Effector memory CD4-positive, alpha-beta T cell (primary cell): ENCODE data around the gene TLCD1.
A peak's percentile ranks its signal among the peaks of the same experiment; 100 is the strongest.

Experiments used
- DNase-seq, 3 donors: peaks; one replicate each; pipeline ENCODE4 v3.0.0-alpha.2; 2020
- H3K27ac ChIP-seq: 2 replicates; pipeline ENCODE4 v1.7.0; 2013; ENCODE audit warnings: mild to moderate bottlenecking, low read length, moderate library complexity; ENCODE audit not compliant: insufficient read depth, poor library complexity, severe bottlenecking
- H3K27me3 ChIP-seq: replicated peaks from 2 replicates; pipeline ENCODE4 v1.7.0; 2013; ENCODE audit warnings: mild to moderate bottlenecking, low read length; ENCODE audit not compliant: insufficient read depth, control insufficient read depth, poor library complexity, severe bottlenecking
- H3K36me3 ChIP-seq: 2 replicates; pipeline ENCODE4 v1.7.0; 2013; ENCODE audit warnings: mild to moderate bottlenecking, low read length, moderate library complexity; ENCODE audit not compliant: control insufficient read depth, insufficient read depth
- H3K4me1 ChIP-seq: 2 replicates; pipeline ENCODE4 v1.7.0; 2013; ENCODE audit warnings: low read length, mild to moderate bottlenecking; ENCODE audit not compliant: control insufficient read depth, insufficient read depth, poor library complexity, severe bottlenecking
- H3K4me3 ChIP-seq: 2 replicates; pipeline ENCODE4 v1.7.0; 2013; ENCODE audit warnings: low read length, low read depth, mild to moderate bottlenecking; ENCODE audit not compliant: insufficient read depth, poor library complexity, severe bottlenecking
- H3K9me3 ChIP-seq: 2 replicates; pipeline ENCODE4 v1.7.0; 2013; ENCODE audit warnings: mild to moderate bottlenecking, low read length, moderate library complexity; ENCODE audit not compliant: control insufficient read depth
- total RNA-seq, 3 donors: gene quantifications; one replicate each; lab custom pipeline; 2026; lab: John Stamatoyannopoulos, UW

Gene TLCD1
- total RNA-seq, result 1.0 to 4.7 (median 2.1) reads per million in 3 donors

- H3K27me3 ChIP-seq, result no peaks in the 10 kb centered on the region
- DNase-seq, result peak in 2 of 3 donors; percentile 57 to 62
- H3K4me3 ChIP-seq, result peak within 1 kb of the TSS; percentile 64
- H3K27ac ChIP-seq, result peak within 1 kb of the TSS; percentile 100
- H3K4me1 ChIP-seq, result peaks cover 41% of the 10 kb centered on the region
- no peaks in the 10 kb centered on the region for H3K9me3 ChIP-seq
- H3K36me3 ChIP-seq, result peaks cover 29% of the 10 kb centered on the region
These were observed at the start of gene TLCD1 for GRCh38 chr17:28726226-28726626. TSS of gene TLCD1 (minus strand) at chr17:28726233. CDS start at chr17:28726097, 136 bp downstream.

GRCh38 chr17:28774206-28774605 lies 48.2 kb upstream of the TLCD1 start:
- H3K9me3 ChIP-seq, result no peaks in the 10 kb centered on the region
- DNase-seq, result no peak
- H3K27me3 ChIP-seq, result no peaks in the 10 kb centered on the region
- peaks cover 4% of the 10 kb centered on the region for H3K4me1 ChIP-seq
- no peak overlapping the region for H3K4me3 ChIP-seq
- no peak overlapping the region for H3K27ac ChIP-seq
- no peaks in the 10 kb centered on the region for H3K36me3 ChIP-seq

GRCh38 chr17:28773736-28774135 lies 47.7 kb upstream of the TLCD1 start:
- H3K9me3 ChIP-seq, result no peaks in the 10 kb centered on the region
- no peaks in the 10 kb centered on the region for H3K36me3 ChIP-seq
- H3K27me3 ChIP-seq, result no peaks in the 10 kb centered on the region
- H3K4me3 ChIP-seq, result no peak overlapping the region
- DNase-seq, result no peak
- H3K27ac ChIP-seq, result no peak overlapping the region
- peaks cover 4% of the 10 kb centered on the region for H3K4me1 ChIP-seq

- H3K27me3 ChIP-seq, result no peaks in the 10 kb centered on the region
- DNase-seq, result no peak
- H3K9me3 ChIP-seq, result no peaks in the 10 kb centered on the region
- no peak overlapping the region for H3K4me3 ChIP-seq
- peaks cover 33% of the 10 kb centered on the region for H3K36me3 ChIP-seq
- no peaks in the 10 kb centered on the region for H3K4me1 ChIP-seq
- no peak overlapping the region for H3K27ac ChIP-seq
These were observed 39.0 kb upstream of the TLCD1 start for GRCh38 chr17:28765038-28765437.

- H3K27ac ChIP-seq, result no peak overlapping the region
- no peaks in the 10 kb centered on the region for H3K9me3 ChIP-seq
- H3K36me3 ChIP-seq, result peaks cover 44% of the 10 kb centered on the region
- no peak overlapping the region for H3K4me3 ChIP-seq
- DNase-seq, result peak; percentile 42 to 70 (median 50)
- H3K27me3 ChIP-seq, result no peaks in the 10 kb centered on the region
- no peaks in the 10 kb centered on the region for H3K4me1 ChIP-seq
These were observed 37.8 kb upstream of the TLCD1 start for GRCh38 chr17:28763804-28764266.

GRCh38 chr17:28763137-28763799 lies 37.2 kb upstream of the TLCD1 start:
- Histone ChIP-seq H3K36me3 (peaks cover 50% of the 10 kb centered on the region), H3K27me3 (no peaks in the 10 kb centered on the region), H3K9me3 (no peaks in the 10 kb centered on the region), H3K4me3 (no peak overlapping the region), H3K27ac (no peak overlapping the region), H3K4me1 (no peaks in the 10 kb centered on the region)
- no peak for DNase-seq

- Histone ChIP-seq H3K27ac (no peak overlapping the region), H3K4me3 (no peak overlapping the region), H3K9me3 (no peaks in the 10 kb centered on the region), H3K4me1 (no peaks in the 10 kb centered on the region), H3K36me3 (peaks cover 56% of the 10 kb centered on the region), H3K27me3 (no peaks in the 10 kb centered on the region)
- DNase-seq, result no peak
These were observed 34.8 kb upstream of the TLCD1 start for GRCh38 chr17:28760601-28761562.

GRCh38 chr17:28759256-28759865 lies 33.3 kb upstream of the TLCD1 start:
- Histone ChIP-seq H3K36me3 (peaks cover 45% of the 10 kb centered on the region), H3K4me1 (no peaks in the 10 kb centered on the region), H3K27me3 (no peaks in the 10 kb centered on the region), H3K4me3 (no peak overlapping the region), H3K9me3 (no peaks in the 10 kb centered on the region), H3K27ac (no peak overlapping the region)
- DNase-seq, result no peak

GRCh38 chr17:28758411-28759121 lies 32.5 kb upstream of the TLCD1 start:
- no peaks in the 10 kb centered on the region for H3K4me1 ChIP-seq
- H3K27me3 ChIP-seq, result no peaks in the 10 kb centered on the region
- H3K27ac ChIP-seq, result no peak overlapping the region
- H3K36me3 ChIP-seq, result peaks cover 45% of the 10 kb centered on the region
- no peak for DNase-seq
- H3K4me3 ChIP-seq, result no peak overlapping the region
- no peaks in the 10 kb centered on the region for H3K9me3 ChIP-seq
